Germinal center (tissue), 1 donor: ENCODE results near the gene HABP4.

Experiments used
- DNase-seq: peaks from one replicate; pipeline ENCODE4 v3.0.0; 2012; ENCODE audit warnings: mixed read lengths, low spot score

Gene HABP4

GRCh38 chr9:96478829-96479371, 28.9 kb downstream of the HABP4 start:
- no peak for DNase-seq

- DNase-seq = no peak
Measured at GRCh38 chr9:96480736-96481135, 30.8 kb downstream of the HABP4 start.

GRCh38 chr9:96482476-96482875, 32.5 kb downstream of the HABP4 start:
- DNase-seq = no peak

GRCh38 chr9:96483197-96483596, 33.2 kb downstream of the HABP4 start:
- DNase-seq = no peak

- DNase-seq = no peak
Measured at GRCh38 chr9:96483733-96484390, 33.9 kb downstream of the HABP4 start.

- DNase-seq = peak; percentile 50
Measured at GRCh38 chr9:96484521-96484931, 34.6 kb downstream of the HABP4 start.

- DNase-seq = no peak
Measured at GRCh38 chr9:96485280-96485679, 35.3 kb downstream of the HABP4 start.

GRCh38 chr9:96486386-96487028, 36.5 kb downstream of the HABP4 start:
- DNase-seq = no peak

- DNase-seq = no peak
Measured at GRCh38 chr9:96487029-96487396, 37.0 kb downstream of the HABP4 start.

GRCh38 chr9:96487949-96488348, 38.0 kb downstream of the HABP4 start:
- no peak for DNase-seq

- no peak for DNase-seq
Measured at GRCh38 chr9:96489482-96489979, 39.6 kb downstream of the HABP4 start.

- DNase-seq = no peak
Measured at GRCh38 chr9:96490534-96491078, 40.6 kb downstream of the HABP4 start.

GRCh38 chr9:96491079-96491879, 41.3 kb downstream of the HABP4 start:
- DNase-seq = no peak

GRCh38 chr9:96491880-96492525, 42.0 kb downstream of the HABP4 start:
- DNase-seq = no peak

GRCh38 chr9:96492993-96493531, 43.1 kb downstream of the HABP4 start:
- no peak for DNase-seq

- no peak for DNase-seq
Measured at GRCh38 chr9:96493757-96494156, 43.8 kb downstream of the HABP4 start.

GRCh38 chr9:96494215-96494800, 44.3 kb downstream of the HABP4 start:
- no peak for DNase-seq

GRCh38 chr9:96495341-96495740, 45.4 kb downstream of the HABP4 start:
- no peak for DNase-seq

- DNase-seq = no peak
Measured at GRCh38 chr9:96496368-96497116, 46.6 kb downstream of the HABP4 start.

- no peak for DNase-seq
Measured at GRCh38 chr9:96497117-96497399, 47.1 kb downstream of the HABP4 start.

- DNase-seq = no peak
Measured at GRCh38 chr9:96498796-96499195, 48.8 kb downstream of the HABP4 start.
